Middle frontal gyrus (tissue), 1 donor: ENCODE results near the gene FHDC1.
"Not testable (repeated sequence)": the region's sequence is repeated elsewhere in the genome, so short reads cannot be mapped to it uniquely, and the experiment has no call there.

Experiments used
- DNase-seq: peaks from one replicate; pipeline ENCODE4 v3.0.0-alpha.2; 2015; ENCODE audit warnings: low spot score; ENCODE audit errors: extremely low spot score

The FHDC1 gene

GRCh38 chr4:152935631-152936445, at the start of gene FHDC1:
FHDC1 (plus strand) TSS chr4:152936323; CDS start chr4:152943058, 6,735 bp downstream.
- no peak for DNase-seq

GRCh38 chr4:152887981-152888380, 48.1 kb upstream of the FHDC1 start:
- no peak for DNase-seq

GRCh38 chr4:152892974-152893373, 43.1 kb upstream of the FHDC1 start:
- no peak for DNase-seq

- DNase-seq: no peak
These were observed 41.5 kb upstream of the FHDC1 start for GRCh38 chr4:152894673-152895072.

GRCh38 chr4:152896811-152897210, 39.3 kb upstream of the FHDC1 start:
- no peak for DNase-seq

GRCh38 chr4:152898133-152898532, 38.0 kb upstream of the FHDC1 start:
- DNase-seq: not testable (repeated sequence)

GRCh38 chr4:152898606-152899005, 37.5 kb upstream of the FHDC1 start:
- no peak for DNase-seq

- no peak for DNase-seq
These were observed 35.7 kb upstream of the FHDC1 start for GRCh38 chr4:152900395-152900794.

GRCh38 chr4:152901205-152901604, 34.9 kb upstream of the FHDC1 start:
- DNase-seq: no peak

- DNase-seq: no peak
These were observed 32.5 kb upstream of the FHDC1 start for GRCh38 chr4:152903658-152904057.

GRCh38 chr4:152909901-152910300, 26.2 kb upstream of the FHDC1 start:
- no peak for DNase-seq

GRCh38 chr4:152910521-152910920, 25.6 kb upstream of the FHDC1 start:
- no peak for DNase-seq

GRCh38 chr4:152917543-152918395, 18.4 kb upstream of the FHDC1 start:
- DNase-seq: no peak

GRCh38 chr4:152919826-152920225, 16.3 kb upstream of the FHDC1 start:
- no peak for DNase-seq

GRCh38 chr4:152920768-152921167, 15.4 kb upstream of the FHDC1 start:
- DNase-seq: no peak

- no peak for DNase-seq
These were observed 14.8 kb upstream of the FHDC1 start for GRCh38 chr4:152921284-152921683.

GRCh38 chr4:152925851-152926250, 10.3 kb upstream of the FHDC1 start:
- no peak for DNase-seq

- DNase-seq: no peak
These were observed 9.2 kb upstream of the FHDC1 start for GRCh38 chr4:152926959-152927358.

GRCh38 chr4:152927737-152928136, 8.4 kb upstream of the FHDC1 start:
- no peak for DNase-seq

- DNase-seq: no peak
These were observed 7.8 kb upstream of the FHDC1 start for GRCh38 chr4:152928286-152928685.

- DNase-seq: no peak
These were observed 6.2 kb upstream of the FHDC1 start for GRCh38 chr4:152929888-152930287.

- DNase-seq: no peak
These were observed 980 bp upstream of the FHDC1 start for GRCh38 chr4:152935143-152935542.
